Measurements from ENCODE around the gene DNAJB9.

Gene DNAJB9

DNA sequence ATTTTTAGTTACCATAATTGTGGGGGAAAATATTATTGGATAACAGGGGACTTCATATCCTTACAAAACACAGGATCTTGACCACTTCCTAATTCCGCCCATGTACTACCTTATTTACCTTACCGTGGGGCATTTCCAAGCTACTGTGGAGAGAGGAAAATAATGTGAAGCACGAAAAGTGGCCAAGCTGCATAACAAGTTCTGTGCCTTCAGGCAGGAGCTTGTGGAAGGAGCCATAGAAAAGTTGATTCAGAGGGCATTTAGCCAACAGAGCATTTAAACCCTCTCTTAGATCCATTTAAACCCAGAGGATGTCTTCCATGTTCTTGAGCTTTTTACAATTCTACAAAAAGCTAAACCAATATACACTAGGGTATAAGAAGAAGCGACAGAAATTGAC lies 41.6 kb downstream of the DNAJB9 start:
- no peak for DNase-seq

DNA sequence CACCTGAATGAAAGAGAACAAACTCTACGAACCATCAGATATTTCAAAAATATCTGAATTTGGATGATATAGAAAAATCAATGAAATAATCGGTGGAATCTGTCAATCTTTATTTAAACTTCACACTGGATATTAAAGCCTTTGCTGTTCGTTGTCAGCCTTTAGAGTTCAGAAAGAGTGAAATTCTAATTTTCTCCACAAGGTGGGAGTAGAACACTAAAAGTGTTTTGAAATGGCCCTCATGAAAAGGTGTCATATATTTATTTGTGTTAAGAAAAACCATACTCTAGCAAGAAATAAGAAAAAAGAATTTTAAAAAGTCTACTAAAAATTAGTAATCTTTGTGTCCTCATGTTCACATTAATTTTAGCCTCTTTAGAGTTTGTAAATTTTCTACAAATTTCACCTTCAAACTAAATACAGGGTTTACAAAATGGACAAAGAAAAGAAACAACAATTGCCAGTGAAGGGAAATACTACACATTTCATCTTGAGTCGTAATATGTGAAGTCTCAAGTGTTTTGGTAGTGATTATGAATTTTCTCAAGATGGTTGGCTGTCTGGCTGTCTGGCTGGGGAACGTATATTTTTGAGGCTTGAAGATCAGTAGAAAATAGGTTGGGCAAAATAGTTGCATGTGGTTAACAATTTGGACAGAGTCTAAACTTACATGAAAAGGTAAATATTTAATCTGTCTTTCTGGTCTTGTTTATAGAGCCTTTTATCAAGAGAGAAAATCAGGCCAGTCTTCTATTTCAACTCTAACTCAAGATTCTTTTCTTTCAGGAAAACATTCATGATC lies 43.7 kb downstream of the DNAJB9 start:
- peak; percentile 64 for DNase-seq

DNA sequence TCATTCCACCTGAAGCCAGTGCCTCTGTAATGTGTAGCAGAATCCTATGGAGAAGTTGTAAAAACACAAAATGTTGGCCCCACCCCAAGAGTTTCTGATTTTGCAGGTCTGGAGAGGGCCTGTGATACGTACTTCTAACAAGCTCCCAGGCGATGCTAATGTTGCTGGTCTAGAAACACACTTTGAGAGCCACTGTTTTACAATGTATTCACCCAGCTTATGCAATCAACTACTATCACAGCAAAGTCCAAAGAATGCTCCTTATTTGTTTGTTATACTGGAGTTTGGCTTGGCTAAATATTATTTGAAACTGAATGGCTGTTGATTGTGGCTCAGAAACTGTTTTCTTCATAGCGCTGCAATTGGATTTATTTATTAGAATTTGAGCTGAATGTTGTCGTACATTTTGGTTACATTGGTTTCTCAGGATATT lies 44.3 kb downstream of the DNAJB9 start:
- no peak for DNase-seq

DNA sequence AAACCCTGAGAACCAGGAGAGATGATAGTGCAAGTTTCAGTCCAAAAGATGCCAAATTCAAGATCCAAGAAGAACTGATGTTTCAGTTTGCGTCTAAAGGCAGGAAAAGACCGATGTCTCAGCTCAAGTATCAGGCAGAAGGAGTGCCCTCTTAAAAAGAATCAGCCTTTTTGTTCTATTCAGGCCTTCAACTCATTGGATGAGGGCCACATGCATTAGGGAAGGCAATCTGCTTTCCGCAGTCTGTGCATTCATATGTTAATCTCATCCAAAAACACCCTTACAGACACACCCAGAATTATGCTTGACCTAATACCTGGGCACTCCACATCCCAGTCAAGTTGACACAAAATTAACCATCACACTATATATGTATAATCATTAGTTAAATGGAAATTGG lies 45.2 kb downstream of the DNAJB9 start:
- DNase-seq = no peak

DNA sequence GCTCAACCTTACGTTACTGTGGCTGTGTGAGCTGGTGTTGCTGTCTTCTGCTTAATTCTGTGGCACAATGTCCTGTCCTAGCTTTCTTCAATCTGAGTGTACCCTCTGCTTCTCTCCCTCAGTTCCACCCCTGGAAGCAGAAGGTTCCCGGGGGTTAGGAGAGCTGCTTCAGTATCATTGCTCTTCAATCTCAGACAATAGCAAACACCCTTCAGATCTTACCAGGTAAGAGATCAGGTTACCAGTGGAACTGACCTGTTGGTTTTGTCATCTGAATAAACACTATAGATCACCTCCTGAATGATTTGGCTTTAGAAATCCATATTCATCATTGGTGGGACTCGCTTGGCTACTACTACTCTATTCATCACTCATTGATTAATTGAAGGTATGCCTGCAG lies 48.4 kb downstream of the DNAJB9 start:
- DNase-seq = no peak

DNA sequence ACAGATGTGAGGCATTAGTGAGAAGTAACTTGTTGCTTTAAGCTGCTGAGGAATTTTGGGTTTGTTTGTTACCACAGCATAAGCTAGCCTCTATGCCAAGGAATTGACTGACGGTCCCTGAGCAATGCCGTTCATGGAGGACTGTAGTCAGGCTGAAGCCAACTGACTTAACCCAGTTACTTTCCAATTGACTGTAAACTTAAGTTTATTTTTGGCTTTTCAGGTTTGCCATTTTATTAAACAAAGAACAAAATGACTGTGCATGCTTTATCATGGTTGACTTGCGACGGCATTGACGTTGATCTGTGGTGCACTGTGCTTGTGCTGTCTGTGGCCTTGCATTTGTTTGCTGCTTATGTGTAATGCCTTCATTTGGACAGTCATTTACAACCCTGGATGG lies 53.5 kb downstream of the DNAJB9 start:
- no peak for DNase-seq

Measured in NCI-H69 (cell line).